Measurements from ENCODE around the gene CAMTA1.

CAMTA1 gene

GRCh38 chr1:7399514-7400125, 614.4 kb downstream of the CAMTA1 start:
- Histone ChIP-seq H3K27me3 (ENCODE audit: control insufficient read depth, insufficient read depth, low read length) (no peaks in the 10 kb centered on the region), H3K9me3 (ENCODE audit: control insufficient read depth, insufficient read depth, low read length) (no peaks in the 10 kb centered on the region), H3K9ac (ENCODE audit: low read depth, low read length) (no peak overlapping the region), H3K36me3 (ENCODE audit: control insufficient read depth, insufficient read depth, low read length) (no peaks in the 10 kb centered on the region), H3K4me1 (ENCODE audit: control insufficient read depth, insufficient read depth, low read length) (no peaks in the 10 kb centered on the region), H3K4me3 (ENCODE audit: low read depth, low read length) (no peak overlapping the region)

- H3K4me1 ChIP-seq (ENCODE audit: control insufficient read depth, insufficient read depth, low read length) = no peaks in the 10 kb centered on the region
- no peak overlapping the region for H3K9ac ChIP-seq (ENCODE audit: low read depth, low read length)
Observed at GRCh38 chr1:7400566-7400965, 615.3 kb downstream of the CAMTA1 start.

GRCh38 chr1:7401814-7402547, 616.7 kb downstream of the CAMTA1 start:
- Histone ChIP-seq H3K4me1 (ENCODE audit: control insufficient read depth, insufficient read depth, low read length) (no peaks in the 10 kb centered on the region), H3K9ac (ENCODE audit: low read depth, low read length) (no peak overlapping the region), H3K27me3 (ENCODE audit: control insufficient read depth, insufficient read depth, low read length) (no peaks in the 10 kb centered on the region), H3K9me3 (ENCODE audit: control insufficient read depth, insufficient read depth, low read length) (no peaks in the 10 kb centered on the region), H3K36me3 (ENCODE audit: control insufficient read depth, insufficient read depth, low read length) (no peaks in the 10 kb centered on the region), H3K4me3 (ENCODE audit: low read depth, low read length) (no peak overlapping the region)

More at GRCh38 chr1:7400566-7400965, 615.3 kb downstream of the CAMTA1 start:
- H3K4me3 ChIP-seq (ENCODE audit: low read depth, low read length) = no peak overlapping the region
- no peaks in the 10 kb centered on the region for H3K9me3 ChIP-seq (ENCODE audit: control insufficient read depth, insufficient read depth, low read length)
- H3K36me3 ChIP-seq (ENCODE audit: control insufficient read depth, insufficient read depth, low read length) = no peaks in the 10 kb centered on the region
- no peaks in the 10 kb centered on the region for H3K27me3 ChIP-seq (ENCODE audit: control insufficient read depth, insufficient read depth, low read length)

GRCh38 chr1:7402548-7402850, 617.2 kb downstream of the CAMTA1 start:
- no peaks in the 10 kb centered on the region for H3K9me3 ChIP-seq (ENCODE audit: control insufficient read depth, insufficient read depth, low read length)
- H3K36me3 ChIP-seq (ENCODE audit: control insufficient read depth, insufficient read depth, low read length) = no peaks in the 10 kb centered on the region
- no peak overlapping the region for H3K9ac ChIP-seq (ENCODE audit: low read depth, low read length)
- no peak overlapping the region for H3K4me3 ChIP-seq (ENCODE audit: low read depth, low read length)
- H3K27me3 ChIP-seq (ENCODE audit: control insufficient read depth, insufficient read depth, low read length) = no peaks in the 10 kb centered on the region
- no peaks in the 10 kb centered on the region for H3K4me1 ChIP-seq (ENCODE audit: control insufficient read depth, insufficient read depth, low read length)

- no peaks in the 10 kb centered on the region for H3K36me3 ChIP-seq (ENCODE audit: control insufficient read depth, insufficient read depth, low read length)
- H3K4me1 ChIP-seq (ENCODE audit: control insufficient read depth, insufficient read depth, low read length) = no peaks in the 10 kb centered on the region
- no peaks in the 10 kb centered on the region for H3K27me3 ChIP-seq (ENCODE audit: control insufficient read depth, insufficient read depth, low read length)
- no peak overlapping the region for H3K4me3 ChIP-seq (ENCODE audit: low read depth, low read length)
- H3K9ac ChIP-seq (ENCODE audit: low read depth, low read length) = no peak overlapping the region
- no peaks in the 10 kb centered on the region for H3K9me3 ChIP-seq (ENCODE audit: control insufficient read depth, insufficient read depth, low read length)
Observed at GRCh38 chr1:7403265-7404045, 618.2 kb downstream of the CAMTA1 start.

GRCh38 chr1:7404046-7404742, 618.9 kb downstream of the CAMTA1 start:
- no peaks in the 10 kb centered on the region for H3K27me3 ChIP-seq (ENCODE audit: control insufficient read depth, insufficient read depth, low read length)
- H3K9me3 ChIP-seq (ENCODE audit: control insufficient read depth, insufficient read depth, low read length) = no peaks in the 10 kb centered on the region
- H3K4me1 ChIP-seq (ENCODE audit: control insufficient read depth, insufficient read depth, low read length) = no peaks in the 10 kb centered on the region
- no peak overlapping the region for H3K9ac ChIP-seq (ENCODE audit: low read depth, low read length)
- no peaks in the 10 kb centered on the region for H3K36me3 ChIP-seq (ENCODE audit: control insufficient read depth, insufficient read depth, low read length)
- H3K4me3 ChIP-seq (ENCODE audit: low read depth, low read length) = no peak overlapping the region

- no peaks in the 10 kb centered on the region for H3K36me3 ChIP-seq (ENCODE audit: control insufficient read depth, insufficient read depth, low read length)
- H3K4me1 ChIP-seq (ENCODE audit: control insufficient read depth, insufficient read depth, low read length) = no peaks in the 10 kb centered on the region
- no peaks in the 10 kb centered on the region for H3K9me3 ChIP-seq (ENCODE audit: control insufficient read depth, insufficient read depth, low read length)
- no peak overlapping the region for H3K4me3 ChIP-seq (ENCODE audit: low read depth, low read length)
- H3K27me3 ChIP-seq (ENCODE audit: control insufficient read depth, insufficient read depth, low read length) = no peaks in the 10 kb centered on the region
- H3K9ac ChIP-seq (ENCODE audit: low read depth, low read length) = no peak overlapping the region
Observed at GRCh38 chr1:7405844-7406500, 620.7 kb downstream of the CAMTA1 start.

GRCh38 chr1:7406641-7407543, 621.6 kb downstream of the CAMTA1 start:
- Histone ChIP-seq H3K36me3 (ENCODE audit: control insufficient read depth, insufficient read depth, low read length) (no peaks in the 10 kb centered on the region), H3K27me3 (ENCODE audit: control insufficient read depth, insufficient read depth, low read length) (no peaks in the 10 kb centered on the region), H3K4me1 (ENCODE audit: control insufficient read depth, insufficient read depth, low read length) (no peaks in the 10 kb centered on the region), H3K4me3 (ENCODE audit: low read depth, low read length) (no peak overlapping the region), H3K9me3 (ENCODE audit: control insufficient read depth, insufficient read depth, low read length) (no peaks in the 10 kb centered on the region), H3K9ac (ENCODE audit: low read depth, low read length) (no peak overlapping the region)

- H3K36me3 ChIP-seq (ENCODE audit: control insufficient read depth, insufficient read depth, low read length) = no peaks in the 10 kb centered on the region
- no peak overlapping the region for H3K9ac ChIP-seq (ENCODE audit: low read depth, low read length)
- no peaks in the 10 kb centered on the region for H3K9me3 ChIP-seq (ENCODE audit: control insufficient read depth, insufficient read depth, low read length)
- H3K4me1 ChIP-seq (ENCODE audit: control insufficient read depth, insufficient read depth, low read length) = no peaks in the 10 kb centered on the region
- no peaks in the 10 kb centered on the region for H3K27me3 ChIP-seq (ENCODE audit: control insufficient read depth, insufficient read depth, low read length)
- no peak overlapping the region for H3K4me3 ChIP-seq (ENCODE audit: low read depth, low read length)
Observed at GRCh38 chr1:7407544-7407895, 622.3 kb downstream of the CAMTA1 start.

- Histone ChIP-seq H3K9ac (ENCODE audit: low read depth, low read length) (no peak overlapping the region), H3K4me3 (ENCODE audit: low read depth, low read length) (no peak overlapping the region), H3K4me1 (ENCODE audit: control insufficient read depth, insufficient read depth, low read length) (no peaks in the 10 kb centered on the region), H3K36me3 (ENCODE audit: control insufficient read depth, insufficient read depth, low read length) (no peaks in the 10 kb centered on the region), H3K27me3 (ENCODE audit: control insufficient read depth, insufficient read depth, low read length) (no peaks in the 10 kb centered on the region), H3K9me3 (ENCODE audit: control insufficient read depth, insufficient read depth, low read length) (no peaks in the 10 kb centered on the region)
Observed at GRCh38 chr1:7407980-7408770, 622.9 kb downstream of the CAMTA1 start.

Measured in iPS-15b (cell line).